Measurements from ENCODE around the gene CAMTA1. TPM values are rescaled to one million over a fixed set of nuclear protein-coding genes. Genes with fewer than 3 reads are reported as not detected.

The CAMTA1 gene
- total RNA-seq, 3 donors from 2014 or later, result 73.4 to 114 (median 82.6) TPM

DNA sequence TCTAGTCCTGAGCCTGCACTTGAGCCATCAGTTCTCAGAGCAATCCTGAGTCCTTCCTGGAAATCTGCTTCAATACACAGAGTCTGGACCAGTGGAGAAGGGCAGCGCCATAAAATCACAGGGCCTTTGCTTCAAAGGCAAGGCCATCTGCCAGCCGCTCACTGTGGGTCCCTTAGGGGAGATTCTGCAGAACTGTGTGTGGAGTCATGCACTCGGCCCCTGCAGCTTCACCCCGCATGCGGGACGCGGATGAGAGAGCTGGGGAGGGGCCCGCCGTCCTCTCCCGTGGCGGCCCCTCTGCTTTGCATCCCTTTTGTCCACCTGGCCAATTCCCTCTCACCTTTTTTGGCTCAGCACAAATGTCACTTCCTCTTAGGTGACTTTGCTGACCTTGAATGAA, 674.7 kb downstream of the CAMTA1 start:
- intact Hi-C loops (cut with DNase I, micrococcal nuclease), result no loop called here

GRCh38 chr1:7460807-7461206, 675.6 kb downstream of the CAMTA1 start:
- ATAC-seq (no peak), DNase-seq (no peak)
- Histone ChIP-seq H3K4me3 (no peak overlapping the region), H3K4me1 (ENCODE audit: low read depth) (no peaks in the 10 kb centered on the region), H3K9me3 (no peaks in the 10 kb centered on the region), H3K36me3 (ENCODE audit: low read depth) (no peaks in the 10 kb centered on the region)
- no peak for TF ChIP-seq CTCF (IDR thresholded peaks at IDR 0.05)
- intact Hi-C loops (cut with DNase I, micrococcal nuclease), result no loop called here

More for the DNA sequence above, 674.7 kb downstream of the CAMTA1 start:
- no peak for TF ChIP-seq CTCF (IDR thresholded peaks at IDR 0.05)
- DNase-seq (no peak), ATAC-seq (no peak)
- H3K9me3 ChIP-seq, result no peaks in the 10 kb centered on the region
- H3K4me1 ChIP-seq (ENCODE audit: low read depth), result no peaks in the 10 kb centered on the region
- H3K36me3 ChIP-seq (ENCODE audit: low read depth), result no peaks in the 10 kb centered on the region
- H3K4me3 ChIP-seq, result no peak overlapping the region

DNA sequence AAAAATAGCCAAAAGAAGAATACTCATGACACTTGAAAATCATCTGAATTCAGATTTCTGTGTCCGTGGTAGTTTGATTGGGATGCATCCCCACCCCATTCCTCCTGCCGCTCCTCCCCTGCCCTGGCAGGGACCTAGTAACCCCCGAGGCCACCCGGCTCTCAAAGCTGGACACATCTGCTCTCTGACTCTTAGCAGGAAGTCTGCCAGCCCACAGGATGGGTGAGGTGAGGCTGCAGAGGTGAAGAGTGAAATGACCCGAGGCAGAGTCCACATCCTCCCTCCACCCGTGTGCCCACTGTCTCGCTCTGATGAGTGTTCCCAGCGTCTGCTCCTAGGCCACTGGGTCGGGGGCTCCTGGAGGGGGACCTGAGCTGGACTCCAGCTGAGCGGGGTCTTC, 677.4 kb downstream of the CAMTA1 start:
- DNase-seq (no peak), ATAC-seq (no peak)
- no peaks in the 10 kb centered on the region for H3K9me3 ChIP-seq
- H3K4me3 ChIP-seq, result no peak overlapping the region
- intact Hi-C loops (cut with DNase I, micrococcal nuclease), result no loop called here
- no peaks in the 10 kb centered on the region for H3K36me3 ChIP-seq (ENCODE audit: low read depth)
- no peak for TF ChIP-seq CTCF (IDR thresholded peaks at IDR 0.05)
- no peaks in the 10 kb centered on the region for H3K4me1 ChIP-seq (ENCODE audit: low read depth)

- DNase-seq, result no peak
- no peak overlapping the region for H3K4me3 ChIP-seq
- no peak for ATAC-seq
- no peaks in the 10 kb centered on the region for H3K9me3 ChIP-seq
- H3K4me1 ChIP-seq (ENCODE audit: low read depth), result no peaks in the 10 kb centered on the region
- H3K36me3 ChIP-seq (ENCODE audit: low read depth), result no peaks in the 10 kb centered on the region
- intact Hi-C loops (cut with DNase I, micrococcal nuclease), result no loop called here
- TF ChIP-seq CTCF (IDR thresholded peaks at IDR 0.05), result no peak
Measured at GRCh38 chr1:7463526-7463925, 678.3 kb downstream of the CAMTA1 start.

- Histone ChIP-seq H3K36me3 (ENCODE audit: low read depth) (no peaks in the 10 kb centered on the region), H3K4me3 (no peak overlapping the region), H3K9me3 (no peaks in the 10 kb centered on the region), H3K4me1 (ENCODE audit: low read depth) (no peaks in the 10 kb centered on the region)
- TF ChIP-seq CTCF (IDR thresholded peaks at IDR 0.05), result no peak
- DNase-seq, result no peak
- no peak for ATAC-seq
- intact Hi-C loops (cut with DNase I, micrococcal nuclease), result no loop called here
Measured at GRCh38 chr1:7464736-7465135, 679.5 kb downstream of the CAMTA1 start.

GRCh38 chr1:7467476-7468175, 682.4 kb downstream of the CAMTA1 start:
- intact Hi-C loops (cut with DNase I, micrococcal nuclease), result no loop called here
- H3K9me3 ChIP-seq, result no peaks in the 10 kb centered on the region
- H3K36me3 ChIP-seq (ENCODE audit: low read depth), result no peaks in the 10 kb centered on the region
- no peak for TF ChIP-seq CTCF (IDR thresholded peaks at IDR 0.05)
- ATAC-seq, result no peak
- no peak overlapping the region for H3K4me3 ChIP-seq
- H3K4me1 ChIP-seq (ENCODE audit: low read depth), result peaks cover 5% of the 10 kb centered on the region
- no peak for DNase-seq

Measured in mucosa of descending colon (tissue), 3 donors.